CD4-positive, alpha-beta T cell treated with Interleukin-15 for 4 hours (primary cell): ENCODE results near the gene TP53I11.

ENCODE experiments used
- DNase-seq: peaks from one replicate; pipeline ENCODE4 v3.0.0-alpha.2; 2020; ENCODE audit warnings: low spot score

The TP53I11 gene

DNA sequence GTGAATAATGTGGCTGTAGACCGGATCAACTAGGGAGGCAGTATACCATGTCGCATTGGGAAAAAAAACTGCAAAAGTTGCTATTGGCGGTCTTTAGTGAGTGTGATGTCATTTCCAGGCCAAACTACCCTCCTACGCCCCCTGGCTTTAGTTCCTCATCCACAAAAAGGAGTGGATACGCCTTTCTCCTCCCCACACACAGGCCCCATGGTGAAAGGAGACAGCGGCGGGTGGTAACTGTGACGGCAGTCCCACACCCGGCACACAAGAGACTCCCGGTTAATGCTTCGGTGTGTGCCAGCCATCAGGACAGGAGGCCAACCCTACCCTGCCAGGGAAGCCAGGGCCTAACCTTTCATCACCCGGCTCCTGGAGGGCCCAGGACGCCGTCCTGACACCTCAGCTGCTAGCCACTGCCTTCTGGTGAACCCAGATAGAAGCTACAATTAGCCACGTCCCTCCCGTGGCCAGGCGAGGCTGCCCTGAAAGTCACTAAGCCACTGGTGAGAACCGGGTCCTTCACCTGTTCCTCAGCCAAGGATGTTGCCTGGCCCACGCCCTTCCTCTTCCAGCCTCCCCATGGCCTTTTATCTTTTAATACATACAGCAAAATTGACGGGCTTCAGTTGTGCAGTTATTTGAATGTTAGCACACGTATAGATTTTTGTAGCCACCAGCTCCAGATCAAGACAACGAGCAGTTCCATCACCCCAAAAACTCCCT, 10.8 kb downstream of the TP53I11 start:
- DNase-seq = no peak

DNA sequence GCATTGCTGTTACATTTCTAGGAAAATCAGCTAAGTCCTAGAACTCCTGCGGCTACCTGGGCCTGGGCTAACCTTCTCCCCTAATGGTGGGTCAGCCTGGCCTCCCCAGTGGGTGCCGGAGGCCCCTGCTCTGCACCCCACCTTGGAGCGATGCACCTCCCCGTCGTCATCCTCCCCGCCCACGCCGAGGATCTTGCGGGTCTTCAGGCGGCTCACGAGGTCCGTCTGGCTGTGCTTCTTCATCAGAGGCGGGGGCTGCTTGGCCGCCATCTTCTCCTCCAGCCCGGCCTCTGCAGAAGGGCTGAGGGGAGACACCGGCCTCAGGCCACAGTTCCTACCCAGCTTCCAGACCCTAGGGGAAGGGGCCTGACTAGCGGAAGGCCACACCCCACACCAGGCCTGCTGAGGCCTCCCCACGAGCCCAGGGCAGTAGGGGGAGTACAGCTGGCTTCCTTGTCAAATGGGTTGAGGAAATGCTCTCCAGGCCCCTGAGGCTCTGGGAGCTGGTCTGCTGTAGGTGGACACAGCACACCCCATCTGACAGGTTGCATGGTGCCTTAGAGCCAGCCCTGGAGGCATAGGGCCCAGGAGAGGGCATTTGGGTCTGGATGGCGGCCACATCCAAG, 12.5 kb downstream of the TP53I11 start:
- no peak for DNase-seq

DNA sequence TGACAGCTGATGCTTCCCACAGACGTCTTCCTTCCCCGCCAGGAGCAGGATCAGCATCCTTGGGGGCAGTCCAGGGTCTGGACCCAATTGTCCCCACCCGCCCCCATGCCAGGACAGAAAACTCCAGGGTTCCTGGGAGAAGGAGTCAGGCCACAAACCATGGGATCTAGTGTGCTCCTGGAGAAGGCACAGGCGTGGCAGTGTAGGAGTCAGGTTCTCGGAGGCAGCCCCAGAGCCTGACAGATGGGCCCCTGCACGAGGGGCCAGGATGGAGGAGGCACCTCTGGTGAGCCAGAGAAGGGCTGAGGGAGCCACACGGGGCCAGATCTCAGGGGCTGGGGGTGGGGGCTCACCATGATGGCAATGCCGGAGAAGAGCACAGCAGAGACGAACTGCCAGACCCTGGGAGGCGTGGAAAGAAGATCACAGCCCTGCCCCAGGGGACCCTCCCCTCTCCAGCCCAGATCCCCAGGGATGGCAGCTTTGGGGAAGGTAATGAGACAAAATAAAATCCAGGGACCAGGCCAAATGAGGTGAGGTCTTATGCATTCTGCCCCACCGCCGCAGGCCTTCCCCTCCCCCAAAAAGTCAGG, 13.6 kb downstream of the TP53I11 start:
- no peak for DNase-seq

DNA sequence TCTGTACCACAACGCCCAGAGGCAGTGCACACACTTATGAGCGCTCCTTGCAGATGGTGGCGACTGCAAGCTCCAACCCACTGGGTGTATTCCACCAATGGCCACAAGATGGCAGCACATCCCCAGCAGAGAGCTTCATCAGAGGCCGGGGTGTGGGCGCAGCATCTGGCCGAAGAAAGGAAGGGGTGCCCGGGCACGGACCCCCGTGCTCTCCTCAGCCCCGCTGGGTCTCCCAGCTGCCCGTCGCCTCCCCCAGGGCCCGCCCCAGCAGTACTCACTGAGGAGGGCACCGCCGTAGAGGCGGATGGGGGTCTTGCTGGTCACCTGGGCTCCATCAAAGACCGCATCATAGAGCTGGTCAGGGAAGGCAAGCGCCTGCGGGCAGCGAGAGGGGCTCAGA, 14.2 kb downstream of the TP53I11 start:
- DNase-seq = peak; percentile 85

DNA sequence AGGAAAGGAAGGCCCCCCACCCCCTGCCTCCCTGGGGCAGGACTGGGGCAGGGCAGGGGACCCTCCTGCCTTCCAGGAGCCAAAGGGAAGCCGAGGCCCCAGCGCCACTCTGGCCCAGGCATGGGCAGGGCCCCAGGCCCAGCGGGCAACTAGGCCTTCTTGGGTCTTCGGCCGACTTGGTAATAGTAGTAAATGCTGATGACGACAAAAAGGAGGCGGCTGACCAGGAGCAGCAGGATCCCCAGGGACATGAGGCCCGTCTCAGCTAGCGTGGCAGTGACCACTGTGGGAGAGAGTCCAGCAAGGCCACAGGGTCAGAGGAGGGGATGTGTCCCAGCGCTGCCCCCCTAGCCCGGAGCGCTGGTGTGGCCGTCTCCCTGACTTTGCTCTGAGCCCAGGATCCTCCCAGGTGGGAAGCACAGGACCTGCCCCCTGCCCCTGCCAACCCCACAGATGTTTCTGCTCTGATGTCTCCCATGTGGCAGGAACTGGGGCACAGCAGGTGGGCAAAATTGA, 15.9 kb downstream of the TP53I11 start:
- no peak for DNase-seq

DNA sequence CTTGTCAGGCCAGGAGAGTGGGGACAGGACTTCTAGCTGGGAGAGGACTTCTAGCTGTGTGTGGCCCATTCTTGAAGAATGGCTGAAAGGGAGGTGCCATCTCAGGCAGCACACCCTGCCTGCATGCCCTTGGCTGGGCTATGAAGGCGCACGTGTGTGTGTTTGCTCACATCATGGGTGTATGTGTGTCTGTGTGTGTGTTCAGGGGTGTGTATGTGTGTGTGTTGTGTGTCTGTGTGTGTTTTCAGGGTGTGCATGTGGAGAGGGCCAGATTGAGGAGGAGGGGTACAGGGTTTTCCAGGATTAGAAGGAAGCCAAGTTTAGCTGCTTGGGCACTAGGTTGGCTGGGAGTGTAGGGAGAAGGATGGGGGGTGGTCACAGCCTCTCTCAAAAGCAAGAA, 16.6 kb downstream of the TP53I11 start:
- no peak for DNase-seq

DNA sequence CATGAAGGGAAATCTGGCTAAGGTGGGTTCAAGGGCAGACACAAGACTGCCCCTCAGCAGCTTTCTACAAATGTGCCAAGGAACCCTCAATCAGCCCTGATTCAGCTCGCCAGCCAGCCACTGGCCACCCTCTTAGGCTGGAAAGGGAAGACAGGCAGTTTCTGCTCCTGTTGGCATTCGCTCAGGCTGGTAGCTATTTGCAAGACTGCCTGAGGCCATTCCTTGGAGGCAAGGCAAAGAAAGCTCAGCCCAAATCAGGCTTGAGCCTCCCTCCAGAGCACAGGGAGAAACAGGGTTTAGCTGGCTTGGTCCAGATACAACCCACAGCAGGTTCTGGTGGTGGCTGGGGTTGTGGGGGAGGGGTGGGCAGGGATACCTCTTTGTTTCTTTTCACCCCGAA, 19.2 kb downstream of the TP53I11 start:
- DNase-seq = no peak

DNA sequence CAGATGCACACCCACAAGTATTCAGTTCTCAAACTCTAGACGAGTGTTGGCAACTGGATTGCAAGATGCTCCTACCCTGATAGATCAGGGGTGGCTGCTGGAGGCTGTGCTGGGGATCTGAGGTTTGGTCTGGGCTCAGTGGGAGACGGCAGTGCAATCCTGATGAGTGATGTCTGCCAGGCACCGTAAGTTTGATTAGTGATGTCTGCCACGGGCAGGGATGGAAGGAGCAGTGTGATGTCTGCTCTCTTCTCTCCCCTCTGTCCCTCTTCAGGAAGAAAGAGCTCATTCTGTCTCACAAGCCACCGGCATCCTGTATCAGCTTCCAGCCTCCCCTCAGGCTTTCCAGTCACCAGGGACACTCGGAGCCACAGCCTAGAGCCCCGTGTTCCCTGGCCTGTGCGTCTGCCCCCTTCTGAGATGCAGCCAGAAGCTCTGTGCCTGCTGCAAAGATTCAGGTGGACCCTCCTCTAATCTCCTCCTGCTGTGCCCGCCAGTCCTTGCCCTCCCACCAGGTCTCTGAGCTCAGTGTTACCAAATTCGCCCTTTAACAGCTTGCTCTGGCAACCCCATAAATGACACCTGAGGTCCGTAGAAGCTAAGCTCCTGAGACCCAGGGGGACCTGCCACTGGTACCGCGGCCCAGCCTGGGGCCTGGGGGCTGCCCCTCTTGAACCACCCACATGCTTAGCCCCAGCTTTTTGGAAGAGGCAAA, 19.9 kb downstream of the TP53I11 start:
- no peak for DNase-seq

DNA sequence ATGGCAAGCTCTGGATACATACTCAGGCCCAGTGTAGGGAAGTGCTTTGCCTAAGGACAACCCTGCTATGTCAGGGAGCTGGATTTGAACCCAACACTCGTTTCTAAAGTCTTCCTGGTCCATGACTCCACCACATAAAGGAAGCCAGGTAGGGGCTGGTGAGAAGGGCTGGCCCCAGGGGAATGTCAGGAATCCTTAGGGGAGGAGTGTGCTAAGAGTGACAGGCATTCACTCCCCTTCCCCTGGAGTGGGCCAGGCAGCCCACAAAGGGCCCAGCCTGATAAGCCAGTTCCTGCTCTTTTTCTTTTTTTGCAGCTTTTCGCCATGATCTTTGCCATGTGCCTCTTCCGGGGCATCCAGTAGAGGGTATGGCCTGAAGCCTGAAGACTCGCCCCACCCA, 21.9 kb downstream of the TP53I11 start:
- no peak for DNase-seq

DNA sequence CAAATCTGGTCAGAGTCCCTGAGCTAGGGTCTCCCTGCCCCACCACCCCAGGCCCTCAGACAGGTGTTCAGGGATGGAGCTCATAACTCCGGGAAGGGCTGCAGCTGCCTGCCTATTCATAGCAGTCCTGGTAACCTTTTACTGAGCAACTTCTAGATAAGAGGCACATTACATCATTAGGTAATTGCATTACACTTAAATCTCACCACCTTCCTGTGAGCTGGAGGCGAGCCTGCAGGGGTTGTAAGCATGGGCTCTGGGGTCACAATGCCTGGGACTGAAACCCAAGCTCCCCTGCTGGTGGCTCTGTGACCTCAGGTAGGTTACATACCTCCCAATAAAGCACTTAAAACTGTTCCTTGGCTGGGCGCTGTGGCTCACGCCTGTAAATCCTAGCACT, 22.5 kb downstream of the TP53I11 start:
- DNase-seq = no peak

DNA sequence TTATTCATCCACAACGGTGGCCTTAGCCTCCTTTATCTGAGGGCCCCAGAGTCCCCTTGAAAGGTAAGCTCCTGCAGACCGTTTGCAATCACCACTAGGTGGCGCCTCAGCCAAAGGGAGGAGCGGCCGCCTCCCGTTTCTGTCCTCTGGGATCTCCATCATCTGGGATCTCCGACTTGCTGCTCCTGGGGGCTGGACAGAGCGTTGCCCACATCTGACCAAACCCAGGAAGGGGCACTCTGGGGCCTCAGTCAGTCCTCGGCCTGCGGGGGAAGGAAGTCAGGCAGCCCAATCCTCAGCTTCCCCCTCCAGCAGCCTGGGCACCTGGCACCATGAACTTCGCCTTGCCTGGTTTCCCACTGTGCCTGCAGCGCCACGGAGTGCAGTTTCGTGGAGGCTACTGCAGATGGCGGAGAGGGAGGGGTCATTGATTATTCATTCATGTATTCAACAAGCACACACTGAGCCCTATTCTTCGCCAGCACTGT, 23.5 kb downstream of the TP53I11 start:
- peak; percentile 52 for DNase-seq

DNA sequence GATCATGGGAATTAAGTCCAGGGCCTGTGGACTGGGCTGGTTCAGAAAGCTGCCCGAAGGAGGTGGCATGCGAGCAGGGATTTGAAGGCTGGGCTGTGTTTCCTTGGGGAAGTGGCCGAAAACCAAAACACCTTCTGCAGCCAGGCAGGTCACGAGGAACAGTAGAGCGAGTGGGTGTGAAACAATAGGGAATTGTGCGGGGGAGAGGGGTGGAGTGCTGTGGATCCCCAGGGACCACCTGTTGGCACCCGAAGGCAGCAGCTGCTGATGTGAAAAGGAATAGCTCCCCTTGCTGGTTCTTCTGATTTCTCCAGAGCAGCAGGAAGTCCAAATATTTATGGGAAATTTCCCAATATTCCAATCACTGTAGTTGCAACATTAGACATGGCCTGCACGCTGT, 24.6 kb downstream of the TP53I11 start:
- no peak for DNase-seq

DNA sequence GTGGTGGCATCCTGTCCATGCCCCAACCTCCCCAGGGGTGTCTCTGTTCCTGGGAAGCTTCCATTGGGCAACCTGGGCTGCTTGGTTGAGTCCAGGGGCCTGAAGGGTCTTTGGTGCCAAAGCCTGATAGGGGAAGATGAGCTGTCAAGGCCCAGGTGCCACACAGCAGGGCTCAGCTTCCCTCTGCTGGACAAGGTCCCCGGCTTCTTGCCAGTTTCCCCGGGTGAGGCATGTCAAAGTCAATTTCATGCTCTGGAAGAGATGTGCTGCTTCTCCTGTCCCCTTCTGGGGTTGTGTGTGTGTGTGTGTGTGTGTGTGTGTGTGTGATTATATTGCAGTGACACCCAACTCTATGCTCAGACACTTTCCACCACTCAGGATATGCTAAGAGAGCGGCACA, 26.9 kb downstream of the TP53I11 start:
- no peak for DNase-seq

DNA sequence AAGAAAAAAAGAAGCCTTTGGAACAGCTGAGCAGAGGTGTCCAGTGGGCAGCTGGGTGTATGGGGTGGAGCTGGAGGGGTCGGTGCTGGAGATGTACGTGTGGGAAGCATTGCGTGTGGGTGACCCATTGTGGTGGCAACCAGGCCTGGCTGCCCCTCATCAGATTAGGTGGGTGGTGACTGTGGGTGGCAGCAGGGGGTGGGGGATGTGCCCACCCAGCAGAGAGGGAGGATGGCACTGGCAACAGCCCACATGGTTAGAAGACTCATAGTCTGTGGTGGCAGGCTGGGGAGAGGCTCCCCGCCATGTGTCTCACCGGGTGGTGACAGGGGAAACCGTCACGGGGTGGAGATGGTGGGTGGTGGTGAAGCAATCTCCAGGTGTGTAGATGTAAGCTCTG, 27.6 kb downstream of the TP53I11 start:
- no peak for DNase-seq

DNA sequence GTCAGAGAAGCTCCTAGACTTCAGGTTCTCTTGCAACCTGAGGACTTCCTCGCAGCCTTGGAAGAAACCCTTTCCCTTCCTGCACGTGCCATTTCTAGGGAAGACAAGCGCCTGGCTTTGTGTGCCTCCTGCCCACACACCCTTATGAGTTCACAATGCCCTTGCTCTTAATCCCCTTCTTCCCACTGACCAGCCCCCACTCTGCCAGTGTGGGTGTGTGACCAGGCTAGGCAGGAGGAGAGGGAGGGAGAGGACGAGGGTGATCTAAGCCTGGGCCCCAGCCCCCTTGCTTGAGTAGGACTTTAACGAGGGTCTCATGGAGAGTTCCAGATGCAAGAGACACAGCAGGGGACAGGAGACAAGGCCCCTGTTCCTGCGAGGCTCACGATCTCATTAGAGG, 30.2 kb downstream of the TP53I11 start:
- no peak for DNase-seq

DNA sequence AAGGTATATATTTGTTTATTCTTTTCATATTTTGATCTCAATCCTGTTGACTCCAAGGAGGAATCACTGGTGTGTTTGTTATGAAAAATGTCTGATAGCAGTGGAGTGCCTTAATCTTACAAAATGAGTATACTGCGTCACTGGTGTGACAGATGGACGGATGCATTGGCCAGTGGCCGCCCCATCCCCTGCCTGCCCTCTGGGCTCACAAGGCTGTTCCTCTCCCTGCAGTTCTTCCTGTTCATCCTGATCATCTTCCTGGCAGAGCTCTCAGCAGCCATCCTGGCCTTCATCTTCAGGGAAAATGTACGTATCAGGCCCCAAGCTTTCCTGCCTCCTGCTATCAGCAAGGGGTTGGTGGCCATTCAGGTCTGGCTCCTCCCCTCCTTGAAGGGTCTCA, 32.9 kb downstream of the TP53I11 start:
- no peak for DNase-seq

DNA sequence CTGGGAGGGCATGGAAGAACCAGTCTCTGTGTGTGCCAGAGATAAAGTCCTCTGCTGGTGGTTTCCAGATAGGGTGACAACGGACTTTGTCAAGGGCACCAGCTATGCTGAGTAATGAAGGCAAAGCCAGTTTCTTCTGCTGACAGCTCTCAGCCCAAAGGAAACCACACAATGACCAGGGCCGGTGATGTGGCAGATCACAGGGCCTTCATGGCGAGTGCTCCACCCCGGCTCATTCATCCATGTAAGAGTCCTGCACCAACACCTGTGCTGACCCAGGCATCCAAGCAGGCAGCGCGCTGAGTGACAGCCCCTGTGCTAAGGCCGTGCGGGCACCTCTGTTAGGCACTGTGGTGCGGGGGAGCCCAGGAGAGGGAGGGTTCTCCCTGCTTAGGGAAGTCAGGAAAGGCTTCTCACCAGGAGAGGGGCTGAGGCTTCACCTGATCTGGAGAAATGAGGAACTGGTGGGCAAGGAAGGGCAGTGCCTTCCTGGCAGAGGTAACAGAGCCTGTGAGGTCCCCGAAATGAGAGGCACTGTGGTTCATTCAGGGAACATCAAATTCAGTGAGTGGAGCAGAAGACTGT, 33.8 kb downstream of the TP53I11 start:
- DNase-seq = no peak

DNA sequence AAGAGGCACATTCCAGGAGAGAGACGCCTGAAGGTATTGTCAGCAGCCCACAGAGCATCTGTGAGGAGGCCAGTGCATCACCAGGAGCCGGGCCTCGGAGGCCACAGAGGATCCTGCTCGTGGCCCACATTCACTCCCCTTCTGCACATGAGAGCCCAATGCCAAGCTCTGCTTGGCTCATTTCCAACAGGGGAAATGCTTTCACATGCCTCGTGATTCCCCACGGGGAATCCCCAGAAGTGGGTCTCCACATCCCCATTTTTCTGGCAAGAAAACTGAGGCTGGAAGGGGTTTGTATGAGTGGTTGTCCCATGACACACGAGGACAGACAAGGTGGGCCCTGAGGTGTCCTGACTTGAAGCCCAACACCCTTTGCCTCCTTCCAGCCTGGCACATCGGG, 34.4 kb downstream of the TP53I11 start:
- DNase-seq = no peak

DNA sequence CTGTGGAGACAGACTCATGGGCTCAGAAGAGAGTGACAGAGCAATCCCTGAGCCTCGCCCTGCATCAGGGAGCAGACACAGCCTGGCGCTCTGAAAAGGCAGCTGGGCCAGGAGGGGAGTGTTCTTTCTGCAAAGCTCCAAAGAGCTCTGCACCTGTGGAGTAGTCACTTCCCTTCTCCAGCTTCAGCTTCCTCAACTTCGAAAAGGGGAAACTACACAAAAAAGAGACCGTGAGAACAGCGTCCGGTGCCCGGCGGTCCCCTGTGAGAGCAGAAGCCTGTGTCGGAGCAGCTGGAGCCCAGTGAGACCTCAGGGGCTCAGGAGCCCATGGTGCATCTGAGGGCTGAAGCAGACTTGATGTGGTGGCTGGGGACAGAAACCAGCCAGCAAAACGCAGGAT, 35.1 kb downstream of the TP53I11 start:
- DNase-seq = no peak

DNA sequence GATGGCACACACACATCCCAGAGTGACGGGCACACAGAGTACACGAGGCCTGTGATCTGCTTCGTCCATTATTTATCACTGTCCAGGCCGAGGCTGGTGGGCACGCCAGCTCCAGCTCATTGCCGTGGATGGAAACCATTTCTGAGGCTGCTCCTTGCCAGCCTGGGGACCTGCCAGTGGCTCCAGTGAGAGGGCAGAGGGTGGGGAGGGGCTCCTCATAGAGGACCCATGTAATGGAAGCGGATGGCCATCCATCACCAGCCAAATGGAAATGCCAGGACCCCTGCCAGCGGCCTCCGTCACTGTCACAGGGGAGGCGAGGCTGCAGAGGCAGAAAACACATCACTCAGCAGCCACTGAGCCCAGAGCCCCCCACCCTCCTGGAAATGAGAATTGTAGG, 35.7 kb downstream of the TP53I11 start:
- DNase-seq = no peak

DNA sequence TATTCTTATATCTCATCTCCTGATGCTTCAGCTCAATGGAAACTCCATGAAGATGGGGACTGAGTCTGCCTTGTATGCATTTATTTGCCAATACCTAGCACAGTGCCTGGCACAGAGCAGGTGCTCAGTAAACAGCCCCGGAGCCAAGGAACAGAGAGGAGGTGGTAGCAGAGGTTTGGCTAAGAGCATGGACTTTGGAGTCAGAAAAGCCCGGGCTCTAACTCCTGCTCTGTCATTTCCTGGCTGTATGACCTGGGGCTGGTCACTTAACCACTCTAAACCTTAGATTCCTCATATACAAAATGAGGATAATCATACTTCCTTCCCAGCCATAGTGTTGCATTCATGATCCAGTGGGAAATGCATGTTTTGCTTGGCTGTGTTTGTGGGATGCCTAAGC, 36.6 kb downstream of the TP53I11 start:
- no peak for DNase-seq

DNA sequence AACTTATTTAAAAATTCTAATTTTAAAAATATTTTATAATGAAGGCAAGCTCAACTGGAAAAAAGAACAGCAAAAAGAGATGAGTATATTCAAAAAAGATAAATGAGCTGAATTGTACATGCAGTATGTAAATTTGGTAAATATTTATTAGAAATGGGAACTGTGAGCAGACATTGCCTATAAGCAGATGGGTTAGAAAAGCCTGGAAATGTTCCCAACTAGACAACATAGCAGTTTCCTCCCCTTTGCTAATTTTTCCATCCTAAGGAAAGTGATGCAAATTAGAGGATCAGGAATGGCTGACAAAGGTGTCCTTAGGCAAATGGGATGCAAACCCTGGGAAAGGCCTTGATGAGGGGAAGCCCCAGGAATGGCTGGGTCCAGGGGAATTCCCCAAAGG, 37.2 kb downstream of the TP53I11 start:
- no peak for DNase-seq
